HepG2 (cell line): Measurements from ENCODE around the gene OPRM1. TPM values are rescaled to one million over a fixed set of nuclear protein-coding genes. Genes with fewer than 3 reads are reported as not detected.

Experiments used
- ATAC-seq: fragments of 200-7000 bp; cut with Tn5 transposase; 3 replicates; pipeline ENCODE4 v1.9.1; 2020; ENCODE audit warnings: mild to moderate bottlenecking, moderate library complexity
- BruUV-seq: library from RNA; stranded (reverse); fragments of 400-500 nt; replicated peaks from 2 replicates; lab custom pipeline; 2021; lab: Mats Ljungman, UMichigan
- CTCF ChIA-PET: fragments of 300-600 bp; formaldehyde crosslinking; extraction: SDS; loops from one replicate; lab custom pipeline; 2021; ENCODE audit warnings: low total read pairs, inconsistent platforms, low intra/inter-chr PET ratio; lab: Yijun Ruan, JAX
- POLR2A ChIA-PET: fragments of 350-600 bp; sonication (Branson Sonifier 250); formaldehyde crosslinking; loops from one replicate; lab custom pipeline; 2020; ENCODE audit warnings: antibody characterized with exemption, inconsistent platforms; lab: Yijun Ruan, JAX
- DNase-seq: peaks from one replicate; pipeline ENCODE4 v3.0.0-alpha.2; 2015; ENCODE audit warnings: low spot score
- FAIRE-seq: peaks from 3 replicates; lab custom pipeline; 2011; peaks lifted over from hg19 to GRCh38; lab: Jason Lieb, UNC
- H2AFZ ChIP-seq: one replicate; pipeline ENCODE4 v1.6.1; 2011; ENCODE audit warnings: low read length, inconsistent platforms
- H3K27ac ChIP-seq: fragments of 300-600 bp; 3 replicates; pipeline ENCODE4 v1.8.0; 2011; ENCODE audit warnings: mixed run types, mild to moderate bottlenecking, mixed read lengths, low read length, inconsistent platforms; ENCODE audit not compliant: insufficient read depth; ENCODE audit errors: extremely low read length
- H3K27me3 ChIP-seq, 2 experiments: fragments of 200-600 bp in 1 of 2; 2 replicates in 1 of 2; 3 replicates in 1 of 2; pipeline versions ENCODE4 v1.6.0 to v1.8.0; 2011; ENCODE audit warnings: low read length in 2 of 2, mild to moderate bottlenecking in 2 of 2, moderate library complexity in 2 of 2, inconsistent platforms in 1 of 2; ENCODE audit not compliant: insufficient read depth in 2 of 2, control insufficient read depth in 1 of 2
- H3K36me3 ChIP-seq, 2 experiments: fragments of 200-600 bp in 1 of 2; replicated peaks in 1 of 2; 2 replicates in 1 of 2; 3 replicates in 1 of 2; pipeline versions ENCODE4 v1.5.1 to v1.8.0; 2011; ENCODE audit warnings: low read length in 2 of 2, inconsistent platforms in 1 of 2; ENCODE audit not compliant: insufficient read depth in 2 of 2, control insufficient read depth in 1 of 2
- H3K4me1 ChIP-seq: 2 replicates; pipeline ENCODE4 v1.5.1; 2012; ENCODE audit warnings: low read length, inconsistent platforms; ENCODE audit not compliant: insufficient read depth
- H3K4me2 ChIP-seq: 2 replicates; pipeline ENCODE4 v1.6.0; 2011; ENCODE audit warnings: low read depth, low read length, inconsistent platforms
- H3K4me3 ChIP-seq, 3 experiments: fragments of 200-600 bp in 1 of 3; sonication (generic), shearing (Covaris generic) in 1 of 3; replicated peaks in 1 of 3; 2 replicates each; pipeline ENCODE4 v1.5.1; 2011 to 2016; ENCODE audit warnings: low read length in 3 of 3, inconsistent platforms in 2 of 3, low read depth in 2 of 3, mild to moderate bottlenecking in 2 of 3, control low read depth in 1 of 3, mixed read lengths in 1 of 3; ENCODE audit not compliant: insufficient read depth in 1 of 3
- H3K79me2 ChIP-seq: one replicate; pipeline ENCODE4 v1.6.1; 2011; ENCODE audit warnings: low read length, inconsistent platforms; ENCODE audit not compliant: insufficient read depth
- H3K9ac ChIP-seq: 2 replicates; pipeline ENCODE4 v1.6.0; 2011; ENCODE audit warnings: mild to moderate bottlenecking, low read depth, low read length, inconsistent platforms; ENCODE audit not compliant: insufficient read depth
- H3K9me3 ChIP-seq: 2 replicates; pipeline ENCODE4 v1.5.1; 2012; ENCODE audit warnings: mild to moderate bottlenecking, low read length
- H4K20me1 ChIP-seq: 2 replicates; pipeline ENCODE4 v1.6.0; 2011; ENCODE audit warnings: inconsistent platforms, mild to moderate bottlenecking, low read length, moderate library complexity; ENCODE audit not compliant: insufficient read depth
- KLF16 ChIP-seq, 2 experiments: sonication (generic) in 1 of 2; formaldehyde crosslinking in 1 of 2; IDR thresholded peaks; 2 replicates each; pipeline versions ENCODE4 v1.6.1 to v1.8.0; 2016 to 2023; ENCODE audit warnings: missing genetic modification reagents in 2 of 2, missing compliant biosample characterization in 1 of 2
- RERE ChIP-seq: IDR thresholded peaks from 2 replicates; pipeline ENCODE4 v1.6.1; 2016; ENCODE audit warnings: low read depth, missing genetic modification reagents, missing compliant biosample characterization
- TCF7L2 ChIP-seq: IDR thresholded peaks from 2 replicates; pipeline ENCODE4 v1.6.1; 2011; ENCODE audit warnings: mild to moderate bottlenecking, low read depth, low read length, moderate library complexity
- ZFY ChIP-seq: sonication (generic); formaldehyde crosslinking; IDR thresholded peaks from 2 replicates; pipeline ENCODE4 v1.4.0; 2020; ENCODE audit warnings: missing genetic modification reagents
- ZNF207 ChIP-seq: fragments of 450-650 bp; IDR thresholded peaks from 2 replicates; pipeline ENCODE4 v1.6.1; 2016; ENCODE audit warnings: antibody characterized with exemption, borderline replicate concordance
- ZNF451 ChIP-seq: sonication (generic); formaldehyde crosslinking; IDR thresholded peaks from 2 replicates; pipeline ENCODE4 v1.5.0; 2020; ENCODE audit warnings: mild to moderate bottlenecking, missing genetic modification reagents
- WGBS: methylation state at CpG from one replicate; pipeline ENCODE4 v1.1.6; 2017; ENCODE audit warnings: low lambda C conversion rate; 5-methylcytosine and 5-hydroxymethylcytosine counted together
- in situ Hi-C: cut with HindIII; loops from 2 replicates; pipeline ENCODE4 v1.10.0; 2017; ENCODE audit warnings: low pct_unique_long_range_greater_than_20kb; ENCODE audit not compliant: extremely low pct_ligation_motif_present
- intact Hi-C: fragments of 100-400 bp; cut with micrococcal nuclease; formaldehyde crosslinking; loops from one replicate; pipeline ENCODE4 v1.10.0; 2022; ENCODE audit not compliant: unreplicated experiment
- polyA plus RNA-seq, 8 experiments: library from polyadenylated mRNA; depleted of rRNA in 3 of 8; stranded (reverse) in 7 of 8; unstranded in 1 of 8; fragments of >200 nt; fragmentation: Illumina TruSeq in 4 of 8; extraction: Trizol in 4 of 8; gene quantifications; 2 replicates each; pipeline versions ENCODE4 v1.2.1 to v1.2.3, GENCODE V29; 2011 to 2016; ENCODE audit warnings: low read depth in 4 of 8, missing spikeins in 1 of 8, mixed read lengths in 1 of 8; ENCODE audit not compliant: insufficient read depth in 1 of 8
- total RNA-seq, 5 experiments: library from RNA; depleted of rRNA; stranded (reverse); fragments of >200 nt; fragmentation: Illumina TruSeq; extraction: Trizol; gene quantifications; 2 replicates each; pipeline ENCODE4 v1.2.3, GENCODE V29; 2016; ENCODE audit warnings: low read depth in 1 of 5

Gene OPRM1
- total and polyA plus RNA-seq, 2 of the 13 experiments (the other 11 are each of a cell fraction or from before 2014, with no cell fraction given), result not detected

- FAIRE-seq (no peak), DNase-seq (no peak), ATAC-seq (no peak)
- Histone ChIP-seq H3K27me3 (no peaks in the 10 kb centered on the region), H3K4me1 (no peaks in the 10 kb centered on the region), H3K9me3 (no peaks in the 10 kb centered on the region), H3K79me2 (no peaks in the 10 kb centered on the region), H3K4me3 (no peak overlapping the region), H3K36me3 (no peaks in the 10 kb centered on the region), H4K20me1 (no peaks in the 10 kb centered on the region), H3K9ac (no peak overlapping the region), H3K4me2 (no peak overlapping the region), H2AFZ (no peak overlapping the region), H3K27ac (no peak overlapping the region)
- 11% methylated on average over 1 of the region's 1 CpG for WGBS
- in situ Hi-C loops (no loop called here), intact Hi-C loops (no loop called here)
- POLR2A ChIA-PET, result no interaction called here
- CTCF ChIA-PET, result no interaction called here
- no TSS peak for BruUV-seq
- TF ChIP-seq ZNF207, result no peak
- no peak for TF ChIP-seq KLF16 (CRISPR knock-in tag; IDR thresholded peaks at IDR 0.05)
- TF ChIP-seq RERE, result no peak
- no peak for TF ChIP-seq ZNF451 (CRISPR knock-in tag)
- TF ChIP-seq ZFY (CRISPR knock-in tag), result no peak
- TF ChIP-seq TCF7L2, result no peak
Measured at GRCh38 chr6:154010371-154010770, 28.7 kb upstream of the OPRM1 start.
